Measurements from ENCODE around the gene FBXO11. TPM values are rescaled to one million over a fixed set of nuclear protein-coding genes. Genes with fewer than 3 reads are reported as not detected.

FBXO11 gene
- polyA plus RNA-seq, 2 donors = 17.0 to 25.2 TPM

GRCh38 chr2:47819834-47820233, 86.5 kb downstream of the FBXO11 start:
- WGBS, 2 donors = 88 to 91% methylated on average over 3 of the region's 3 CpGs
- no peak overlapping the region for H3K27ac ChIP-seq (ENCODE audit: low read depth in 2 of 2, low read length in 1 of 2)
- peaks cover 0 to 8% of the 10 kb centered on the region in 2 donors for H3K36me3 ChIP-seq (ENCODE audit: control insufficient read depth in 2 of 2, insufficient read depth in 2 of 2, low read length in 1 of 2)
- no peaks in the 10 kb centered on the region for H3K9me3 ChIP-seq (ENCODE audit: control insufficient read depth in 2 of 2, insufficient read depth in 1 of 2, low read depth in 1 of 2, low read length in 1 of 2)
- no peaks in the 10 kb centered on the region for H3K4me1 ChIP-seq (ENCODE audit: control insufficient read depth in 2 of 2, insufficient read depth in 2 of 2, low read length in 1 of 2)
- no peak overlapping the region for H3K4me3 ChIP-seq (ENCODE audit: low read depth in 1 of 2, low read length in 2 of 2)
- H3K27me3 ChIP-seq (ENCODE audit: control insufficient read depth in 1 of 2, insufficient read depth in 2 of 2, low read length in 2 of 2) = no peaks in the 10 kb centered on the region

GRCh38 chr2:47818777-47819176, 87.5 kb downstream of the FBXO11 start:
- H3K4me3 ChIP-seq (ENCODE audit: low read depth in 1 of 2, low read length in 2 of 2) = no peak overlapping the region
- 76 to 83% methylated on average over 2 of the region's 2 CpGs for WGBS, 2 donors
- H3K36me3 ChIP-seq (ENCODE audit: control insufficient read depth in 2 of 2, insufficient read depth in 2 of 2, low read length in 1 of 2) = peaks cover 0 to 8% of the 10 kb centered on the region in 2 donors
- no peaks in the 10 kb centered on the region for H3K9me3 ChIP-seq (ENCODE audit: control insufficient read depth in 2 of 2, insufficient read depth in 1 of 2, low read depth in 1 of 2, low read length in 1 of 2)
- H3K27ac ChIP-seq (ENCODE audit: low read depth in 2 of 2, low read length in 1 of 2) = no peak overlapping the region
- no peaks in the 10 kb centered on the region for H3K4me1 ChIP-seq (ENCODE audit: control insufficient read depth in 2 of 2, insufficient read depth in 2 of 2, low read length in 1 of 2)
- no peaks in the 10 kb centered on the region for H3K27me3 ChIP-seq (ENCODE audit: control insufficient read depth in 1 of 2, insufficient read depth in 2 of 2, low read length in 2 of 2)

GRCh38 chr2:47815764-47816163, 90.5 kb downstream of the FBXO11 start:
- Histone ChIP-seq H3K4me1 (ENCODE audit: control insufficient read depth in 2 of 2, insufficient read depth in 2 of 2, low read length in 1 of 2) (no peaks in the 10 kb centered on the region), H3K9me3 (ENCODE audit: control insufficient read depth in 2 of 2, insufficient read depth in 1 of 2, low read depth in 1 of 2, low read length in 1 of 2) (no peaks in the 10 kb centered on the region), H3K27ac (ENCODE audit: low read depth in 2 of 2, low read length in 1 of 2) (no peak overlapping the region), H3K4me3 (ENCODE audit: low read depth in 1 of 2, low read length in 2 of 2) (no peak overlapping the region), H3K36me3 (ENCODE audit: control insufficient read depth in 2 of 2, insufficient read depth in 2 of 2, low read length in 1 of 2) (peaks cover 0 to 5% of the 10 kb centered on the region in 2 donors), H3K27me3 (ENCODE audit: control insufficient read depth in 1 of 2, insufficient read depth in 2 of 2, low read length in 2 of 2) (no peaks in the 10 kb centered on the region)
- 93 to 96% methylated on average over 10 of the region's 10 CpGs for WGBS, 2 donors

GRCh38 chr2:47811668-47812067, 94.6 kb downstream of the FBXO11 start:
- 72 to 77% methylated on average over 1 of the region's 1 CpG for WGBS, 2 donors
- Histone ChIP-seq H3K4me3 (ENCODE audit: low read depth in 1 of 2, low read length in 2 of 2) (no peak overlapping the region), H3K4me1 (ENCODE audit: control insufficient read depth in 2 of 2, insufficient read depth in 2 of 2, low read length in 1 of 2) (no peaks in the 10 kb centered on the region), H3K9me3 (ENCODE audit: control insufficient read depth in 2 of 2, insufficient read depth in 1 of 2, low read depth in 1 of 2, low read length in 1 of 2) (no peaks in the 10 kb centered on the region), H3K27me3 (ENCODE audit: control insufficient read depth in 1 of 2, insufficient read depth in 2 of 2, low read length in 2 of 2) (no peaks in the 10 kb centered on the region), H3K27ac (ENCODE audit: low read depth in 2 of 2, low read length in 1 of 2) (no peak overlapping the region), H3K36me3 (ENCODE audit: control insufficient read depth in 2 of 2, insufficient read depth in 2 of 2, low read length in 1 of 2) (peaks cover 0 to 7% of the 10 kb centered on the region in 2 donors)

- Histone ChIP-seq H3K4me3 (ENCODE audit: low read depth in 1 of 2, low read length in 2 of 2) (no peak overlapping the region), H3K4me1 (ENCODE audit: control insufficient read depth in 2 of 2, insufficient read depth in 2 of 2, low read length in 1 of 2) (no peaks in the 10 kb centered on the region), H3K27ac (ENCODE audit: low read depth in 2 of 2, low read length in 1 of 2) (no peak overlapping the region), H3K9me3 (ENCODE audit: control insufficient read depth in 2 of 2, insufficient read depth in 1 of 2, low read depth in 1 of 2, low read length in 1 of 2) (no peaks in the 10 kb centered on the region), H3K27me3 (ENCODE audit: control insufficient read depth in 1 of 2, insufficient read depth in 2 of 2, low read length in 2 of 2) (no peaks in the 10 kb centered on the region), H3K36me3 (ENCODE audit: control insufficient read depth in 2 of 2, insufficient read depth in 2 of 2, low read length in 1 of 2) (peaks cover 0 to 5% of the 10 kb centered on the region in 2 donors)
These were observed 95.4 kb downstream of the FBXO11 start for GRCh38 chr2:47810850-47811249.

- Histone ChIP-seq H3K27me3 (ENCODE audit: control insufficient read depth in 1 of 2, insufficient read depth in 2 of 2, low read length in 2 of 2) (no peaks in the 10 kb centered on the region), H3K9me3 (ENCODE audit: control insufficient read depth in 2 of 2, insufficient read depth in 1 of 2, low read depth in 1 of 2, low read length in 1 of 2) (no peaks in the 10 kb centered on the region), H3K4me1 (ENCODE audit: control insufficient read depth in 2 of 2, insufficient read depth in 2 of 2, low read length in 1 of 2) (no peaks in the 10 kb centered on the region), H3K27ac (ENCODE audit: low read depth in 2 of 2, low read length in 1 of 2) (no peak overlapping the region), H3K4me3 (ENCODE audit: low read depth in 1 of 2, low read length in 2 of 2) (no peak overlapping the region), H3K36me3 (ENCODE audit: control insufficient read depth in 2 of 2, insufficient read depth in 2 of 2, low read length in 1 of 2) (peaks cover 0 to 2% of the 10 kb centered on the region in 2 donors)
- 80 to 92% methylated on average over 2 of the region's 2 CpGs for WGBS, 2 donors
These were observed 96.4 kb downstream of the FBXO11 start for GRCh38 chr2:47809903-47810302.

GRCh38 chr2:47808614-47809013, 97.7 kb downstream of the FBXO11 start:
- Histone ChIP-seq H3K36me3 (ENCODE audit: control insufficient read depth in 2 of 2, insufficient read depth in 2 of 2, low read length in 1 of 2) (peaks cover 2 to 4% of the 10 kb centered on the region in 2 donors), H3K27me3 (ENCODE audit: control insufficient read depth in 1 of 2, insufficient read depth in 2 of 2, low read length in 2 of 2) (no peaks in the 10 kb centered on the region), H3K27ac (ENCODE audit: low read depth in 2 of 2, low read length in 1 of 2) (no peak overlapping the region), H3K4me3 (ENCODE audit: low read depth in 1 of 2, low read length in 2 of 2) (no peak overlapping the region), H3K4me1 (ENCODE audit: control insufficient read depth in 2 of 2, insufficient read depth in 2 of 2, low read length in 1 of 2) (no peaks in the 10 kb centered on the region), H3K9me3 (ENCODE audit: control insufficient read depth in 2 of 2, insufficient read depth in 1 of 2, low read depth in 1 of 2, low read length in 1 of 2) (no peaks in the 10 kb centered on the region)
- 71 to 73% methylated on average over 4 of the region's 4 CpGs for WGBS, 2 donors

- Histone ChIP-seq H3K27ac (ENCODE audit: low read depth in 2 of 2, low read length in 1 of 2) (no peak overlapping the region), H3K36me3 (ENCODE audit: control insufficient read depth in 2 of 2, insufficient read depth in 2 of 2, low read length in 1 of 2) (peaks cover 10 to 12% of the 10 kb centered on the region in 2 donors), H3K4me1 (ENCODE audit: control insufficient read depth in 2 of 2, insufficient read depth in 2 of 2, low read length in 1 of 2) (no peaks in the 10 kb centered on the region), H3K4me3 (ENCODE audit: low read depth in 1 of 2, low read length in 2 of 2) (no peak overlapping the region), H3K27me3 (ENCODE audit: control insufficient read depth in 1 of 2, insufficient read depth in 2 of 2, low read length in 2 of 2) (no peaks in the 10 kb centered on the region), H3K9me3 (ENCODE audit: control insufficient read depth in 2 of 2, insufficient read depth in 1 of 2, low read depth in 1 of 2, low read length in 1 of 2) (peaks cover 0 to 2% of the 10 kb centered on the region in 2 donors)
- WGBS, 2 donors = 61 to 63% methylated on average over 6 of the region's 6 CpGs
These were observed 100.4 kb downstream of the FBXO11 start for GRCh38 chr2:47805850-47806249.

GRCh38 chr2:47803770-47804169, 102.5 kb downstream of the FBXO11 start:
- no peaks in the 10 kb centered on the region for H3K4me1 ChIP-seq (ENCODE audit: control insufficient read depth in 2 of 2, insufficient read depth in 2 of 2, low read length in 1 of 2)
- 86 to 100% methylated on average over 1 of the region's 1 CpG for WGBS, 2 donors
- H3K9me3 ChIP-seq (ENCODE audit: control insufficient read depth in 2 of 2, insufficient read depth in 1 of 2, low read depth in 1 of 2, low read length in 1 of 2) = peaks cover 0 to 2% of the 10 kb centered on the region in 2 donors
- no peak overlapping the region for H3K4me3 ChIP-seq (ENCODE audit: low read depth in 1 of 2, low read length in 2 of 2)
- peaks cover 16 to 20% of the 10 kb centered on the region in 2 donors for H3K36me3 ChIP-seq (ENCODE audit: control insufficient read depth in 2 of 2, insufficient read depth in 2 of 2, low read length in 1 of 2)
- H3K27me3 ChIP-seq (ENCODE audit: control insufficient read depth in 1 of 2, insufficient read depth in 2 of 2, low read length in 2 of 2) = no peaks in the 10 kb centered on the region
- no peak overlapping the region for H3K27ac ChIP-seq (ENCODE audit: low read depth in 2 of 2, low read length in 1 of 2)

- no peaks in the 10 kb centered on the region for H3K4me1 ChIP-seq (ENCODE audit: control insufficient read depth in 2 of 2, insufficient read depth in 2 of 2, low read length in 1 of 2)
- H3K27me3 ChIP-seq (ENCODE audit: control insufficient read depth in 1 of 2, insufficient read depth in 2 of 2, low read length in 2 of 2) = no peaks in the 10 kb centered on the region
- peaks cover 16 to 23% of the 10 kb centered on the region in 2 donors for H3K36me3 ChIP-seq (ENCODE audit: control insufficient read depth in 2 of 2, insufficient read depth in 2 of 2, low read length in 1 of 2)
- H3K27ac ChIP-seq (ENCODE audit: low read depth in 2 of 2, low read length in 1 of 2) = no peak overlapping the region
- H3K4me3 ChIP-seq (ENCODE audit: low read depth in 1 of 2, low read length in 2 of 2) = no peak overlapping the region
- 97 to 99% methylated on average over 7 of the region's 7 CpGs for WGBS, 2 donors
- H3K9me3 ChIP-seq (ENCODE audit: control insufficient read depth in 2 of 2, insufficient read depth in 1 of 2, low read depth in 1 of 2, low read length in 1 of 2) = peaks cover 0 to 2% of the 10 kb centered on the region in 2 donors
These were observed 102.9 kb downstream of the FBXO11 start for GRCh38 chr2:47803363-47803762.
